Measurements from ENCODE around the gene MAP2K5. TPM values are rescaled to one million over a fixed set of nuclear protein-coding genes. Genes with fewer than 3 reads are reported as not detected.
A peak's percentile ranks its signal among the peaks of the same experiment; 100 is the strongest.

Gene MAP2K5
- total RNA-seq (10 to 100 TPM; 27.1 to 30.4 TPM), total RNA-seq (8.1 to 11.7 reads per million in 2 donors)

DNA sequence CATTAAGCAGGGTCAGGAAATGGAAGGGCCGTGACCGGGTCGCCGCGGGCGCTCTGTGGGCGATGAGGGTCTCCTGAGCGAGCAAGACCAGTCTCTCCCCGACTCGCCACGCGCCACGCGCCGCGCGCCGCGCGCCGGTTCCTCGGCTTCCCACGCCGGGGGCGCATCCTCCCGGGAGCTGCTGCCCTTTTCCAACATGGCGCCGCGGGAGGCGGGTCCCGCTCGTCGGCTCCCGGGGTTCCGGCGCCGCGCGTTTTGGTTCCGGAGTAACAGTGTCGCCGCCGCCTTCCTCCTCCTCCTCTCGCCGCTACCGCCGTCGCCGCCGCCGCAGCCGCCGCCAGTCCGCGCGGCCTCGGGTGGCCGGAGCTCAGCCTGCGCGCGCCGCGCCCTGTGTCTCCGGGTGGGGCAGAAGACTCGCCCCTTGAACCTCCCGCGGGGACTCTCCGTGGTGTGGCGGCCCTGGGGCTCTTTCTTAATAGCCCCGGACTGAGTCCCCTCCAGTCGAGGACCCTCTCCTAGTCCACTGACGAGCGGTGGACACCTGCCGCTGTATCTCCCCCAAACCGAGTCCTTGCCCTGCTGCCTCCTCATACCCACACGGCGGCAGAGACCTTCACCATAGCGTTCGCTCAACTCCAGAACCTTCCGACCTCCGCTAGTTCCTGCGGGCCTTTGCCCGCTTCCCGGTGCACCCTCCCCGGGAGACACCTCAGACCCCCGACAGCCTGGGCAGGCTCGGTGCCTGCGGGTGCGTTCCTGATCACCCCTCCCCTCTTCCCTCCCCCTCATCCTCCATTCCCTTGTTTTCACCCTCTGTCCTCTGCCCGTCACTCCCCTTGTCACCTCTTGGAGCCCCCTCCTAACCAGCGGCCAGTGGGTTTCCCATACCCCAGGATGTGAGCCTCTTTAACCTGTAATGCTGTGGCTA is at the start of gene MAP2K5:
Gene MAP2K5, plus strand, starts transcription at position 284 of the 928 bp plus-strand sequence. Its CDS starts 633 bp downstream, at position 917.
- peak; percentile 76 to 80 (median 78) for DNase-seq
- Mint-ChIP-seq H3K4me3 (peak within 1 kb of the TSS; percentile 95), H3K4me1 (peaks cover 32% of the 10 kb centered on the region), H3K27ac (peak within 1 kb of the TSS; percentile 97), H3K27me3 (no peaks in the 10 kb centered on the region), H3K36me3 (ENCODE audit: low read depth) (no peaks in the 10 kb centered on the region)
- ATAC-seq, result peak; percentile 87
- H3K9me3 ChIP-seq (ENCODE audit: control insufficient read depth, low read length, poor library complexity, severe bottlenecking), result no peaks in the 10 kb centered on the region

GRCh38 chr15:67495585-67495984 is 46.9 kb upstream of the MAP2K5 start:
- H3K27ac Mint-ChIP-seq, result no peak overlapping the region
- DNase-seq (no peak), ATAC-seq (no peak)
- peaks cover 2% of the 10 kb centered on the region for H3K36me3 Mint-ChIP-seq (ENCODE audit: low read depth)
- H3K4me3 Mint-ChIP-seq, result no peak overlapping the region
- H3K9me3 ChIP-seq (ENCODE audit: control insufficient read depth, low read length, poor library complexity, severe bottlenecking), result no peaks in the 10 kb centered on the region
- H3K27me3 Mint-ChIP-seq, result no peaks in the 10 kb centered on the region
- H3K4me1 Mint-ChIP-seq, result peaks cover 3% of the 10 kb centered on the region

DNA sequence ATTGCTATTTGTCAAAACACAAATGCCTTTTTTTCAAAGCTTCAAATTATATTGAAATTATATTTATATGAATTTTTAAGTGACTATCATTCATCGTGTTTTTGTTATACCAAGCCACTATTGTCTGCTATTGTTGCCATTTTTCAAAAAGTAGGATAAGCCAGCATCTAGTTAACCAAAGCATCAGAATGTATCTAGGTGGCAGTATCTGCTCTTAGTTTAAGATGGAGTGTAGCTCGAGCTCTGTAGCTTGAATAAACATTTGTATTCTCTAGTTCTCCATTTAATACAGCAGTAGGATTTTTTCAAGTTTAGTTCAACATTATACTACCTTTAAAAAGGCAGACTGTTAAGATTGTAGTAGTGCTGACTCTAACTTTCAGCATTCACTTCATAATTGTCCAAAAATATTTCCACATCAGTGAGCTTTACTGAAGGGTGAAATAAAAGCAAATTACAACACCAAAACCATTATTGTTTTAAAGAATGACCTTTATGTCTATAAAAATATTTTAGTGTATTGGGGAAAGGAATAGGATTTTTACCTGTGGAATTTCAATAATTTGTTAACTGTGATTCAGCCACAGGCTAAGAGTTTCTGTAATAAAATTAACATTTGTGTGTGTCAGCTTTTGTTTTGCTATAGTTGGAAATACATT is 41.2 kb upstream of the MAP2K5 start:
- ATAC-seq (no peak), DNase-seq (no peak)
- H3K36me3 Mint-ChIP-seq (ENCODE audit: low read depth), result peaks cover 3% of the 10 kb centered on the region

DNA sequence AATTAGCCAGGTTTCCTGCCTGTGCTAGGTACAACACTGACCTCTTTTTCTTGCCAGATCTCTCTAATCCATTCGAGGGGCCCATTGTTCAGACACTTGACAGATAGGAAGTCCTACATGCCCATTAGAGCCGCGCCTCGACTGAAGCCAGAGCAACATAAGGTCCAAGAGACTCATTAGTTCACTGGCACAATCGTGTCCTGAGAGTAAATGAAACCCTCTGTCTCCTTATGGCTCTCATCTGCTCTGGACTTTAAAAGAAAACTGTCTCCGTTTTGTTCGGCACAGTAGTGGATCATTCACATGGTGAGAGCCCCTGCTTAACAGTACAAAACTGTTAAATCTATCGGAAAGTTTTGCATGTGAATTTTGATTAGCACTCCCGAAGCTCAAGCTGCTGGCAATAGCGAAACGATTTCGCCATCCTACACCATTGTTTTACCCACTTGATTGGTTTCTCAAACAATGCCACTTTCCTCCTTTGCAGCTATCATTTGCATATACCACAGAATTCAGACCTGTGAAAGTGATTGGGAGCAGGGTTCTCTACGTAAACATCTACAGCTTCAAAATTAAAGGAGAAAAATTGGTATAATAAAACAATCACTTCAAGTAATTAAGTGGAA is 40.6 kb upstream of the MAP2K5 start:
- H3K27me3 Mint-ChIP-seq, result no peaks in the 10 kb centered on the region
- ATAC-seq (no peak), DNase-seq (no peak)
- peaks cover 5% of the 10 kb centered on the region for H3K4me1 Mint-ChIP-seq
- peaks cover 3% of the 10 kb centered on the region for H3K36me3 Mint-ChIP-seq (ENCODE audit: low read depth)
- H3K4me3 Mint-ChIP-seq, result no peak overlapping the region
- H3K9me3 ChIP-seq (ENCODE audit: control insufficient read depth, low read length, poor library complexity, severe bottlenecking), result no peaks in the 10 kb centered on the region
- H3K27ac Mint-ChIP-seq, result no peak overlapping the region

More for the DNA sequence above, 41.2 kb upstream of the MAP2K5 start:
- Mint-ChIP-seq H3K4me1 (peaks cover 6% of the 10 kb centered on the region), H3K27ac (no peak overlapping the region), H3K4me3 (no peak overlapping the region), H3K27me3 (no peaks in the 10 kb centered on the region)
- no peaks in the 10 kb centered on the region for H3K9me3 ChIP-seq (ENCODE audit: control insufficient read depth, low read length, poor library complexity, severe bottlenecking)

GRCh38 chr15:67504056-67504455 is 38.4 kb upstream of the MAP2K5 start:
- peaks cover 5% of the 10 kb centered on the region for H3K4me1 Mint-ChIP-seq
- DNase-seq (no peak), ATAC-seq (no peak)
- no peak overlapping the region for H3K4me3 Mint-ChIP-seq
- H3K36me3 Mint-ChIP-seq (ENCODE audit: low read depth), result peaks cover 3% of the 10 kb centered on the region
- H3K27ac Mint-ChIP-seq, result no peak overlapping the region
- H3K27me3 Mint-ChIP-seq, result no peaks in the 10 kb centered on the region
- no peaks in the 10 kb centered on the region for H3K9me3 ChIP-seq (ENCODE audit: control insufficient read depth, low read length, poor library complexity, severe bottlenecking)

- Mint-ChIP-seq H3K36me3 (ENCODE audit: low read depth) (peaks cover 3% of the 10 kb centered on the region), H3K4me1 (peaks cover 5% of the 10 kb centered on the region), H3K27me3 (no peaks in the 10 kb centered on the region), H3K27ac (no peak overlapping the region), H3K4me3 (no peak overlapping the region)
- ATAC-seq, result no peak
- no peaks in the 10 kb centered on the region for H3K9me3 ChIP-seq (ENCODE audit: control insufficient read depth, low read length, poor library complexity, severe bottlenecking)
- DNase-seq, result no peak
These were observed 37.7 kb upstream of the MAP2K5 start for GRCh38 chr15:67504796-67505195.

DNA sequence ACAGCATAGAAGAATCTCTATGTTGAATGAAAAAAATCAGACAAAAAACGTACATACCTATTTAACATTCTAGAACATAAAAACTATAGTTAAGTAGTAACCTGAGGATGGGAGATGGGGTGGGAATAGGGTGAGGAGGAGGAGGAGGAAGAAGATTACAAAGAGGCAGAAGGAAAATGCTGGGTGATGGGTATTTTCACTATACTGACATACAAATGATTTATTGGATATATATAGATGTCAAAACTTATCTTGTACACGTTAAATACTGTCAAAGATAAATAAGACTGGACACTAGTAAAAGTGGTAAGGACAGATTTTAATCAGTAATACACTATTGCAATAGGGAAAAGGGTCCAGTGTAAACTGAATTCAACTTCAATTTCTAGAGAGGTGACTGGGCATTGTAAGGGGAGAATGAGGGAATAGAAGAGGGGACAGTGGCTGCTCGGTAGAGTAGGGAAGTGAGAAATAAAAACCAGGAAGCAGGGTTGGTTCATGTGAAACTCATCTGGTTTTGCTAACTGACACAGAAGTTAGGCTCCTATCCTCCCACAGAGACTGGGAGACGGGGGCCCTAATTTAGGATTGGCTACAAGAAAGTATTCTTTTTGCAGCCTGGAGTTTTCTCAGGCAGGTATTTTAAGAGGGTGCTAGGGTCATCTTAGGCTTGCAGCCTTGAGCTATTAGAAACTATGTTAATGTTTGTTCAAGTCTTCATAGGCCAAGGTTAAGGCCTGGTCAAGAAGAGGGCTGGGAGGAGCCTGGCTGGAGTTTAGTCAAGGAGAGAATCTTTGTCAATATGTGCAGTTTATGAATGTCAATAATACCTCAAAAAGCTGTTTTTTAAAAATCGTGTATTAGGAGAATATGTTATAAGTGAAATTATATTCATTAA is 36.6 kb upstream of the MAP2K5 start:
- no peak for ATAC-seq
- H3K4me3 Mint-ChIP-seq, result peak overlapping the region; percentile 61
- H3K9me3 ChIP-seq (ENCODE audit: control insufficient read depth, low read length, poor library complexity, severe bottlenecking), result no peaks in the 10 kb centered on the region
- H3K36me3 Mint-ChIP-seq (ENCODE audit: low read depth), result peaks cover 3% of the 10 kb centered on the region
- peaks cover 5% of the 10 kb centered on the region for H3K4me1 Mint-ChIP-seq
- DNase-seq, result no peak
- no peaks in the 10 kb centered on the region for H3K27me3 Mint-ChIP-seq
- no peak overlapping the region for H3K27ac Mint-ChIP-seq

DNA sequence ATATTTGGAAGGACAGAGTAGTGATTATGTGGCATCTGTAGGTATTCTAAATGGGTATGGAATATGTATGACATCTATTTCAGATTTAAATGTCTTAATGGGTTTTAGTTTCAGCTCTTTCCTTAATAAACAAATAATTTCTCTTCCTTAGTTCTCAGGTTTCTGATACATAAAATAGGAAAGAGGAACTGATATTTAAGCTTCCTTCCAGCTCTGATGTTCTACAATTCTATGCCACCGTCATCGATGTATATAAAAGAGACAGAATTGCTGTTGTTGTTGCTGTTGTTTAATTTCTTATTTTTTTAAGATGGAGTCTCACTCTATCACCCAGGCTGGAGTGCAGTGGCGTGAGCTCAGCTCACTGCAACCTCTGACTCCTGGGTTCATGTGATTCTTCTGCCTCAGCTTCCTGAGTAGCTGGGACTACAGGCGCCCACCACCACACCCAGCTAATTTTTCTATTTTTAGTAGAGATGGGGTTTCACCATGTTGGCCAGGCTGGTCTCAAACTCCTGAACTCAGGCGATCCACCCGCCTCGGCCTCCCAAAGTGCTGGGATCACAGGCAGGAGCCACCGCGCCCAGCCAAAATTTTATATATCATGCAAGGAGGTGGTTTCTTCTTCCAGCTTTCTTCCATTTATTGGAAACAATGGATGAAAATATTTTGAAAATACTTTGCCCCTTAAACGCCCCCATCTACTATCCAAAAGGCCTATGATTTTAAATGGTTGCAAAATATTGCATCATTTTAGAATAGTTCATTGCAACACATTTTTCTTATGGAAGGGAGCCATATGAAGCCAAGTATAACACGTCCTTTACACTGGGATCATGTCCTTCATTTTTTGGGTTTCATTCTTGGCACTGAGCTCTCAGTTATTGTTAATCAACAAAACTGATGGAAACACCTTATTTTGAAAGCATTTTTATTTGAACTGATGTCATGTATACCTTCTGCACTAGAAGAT is 35.4 kb upstream of the MAP2K5 start:
- DNase-seq (no peak), ATAC-seq (no peak)
- Mint-ChIP-seq H3K4me3 (no peak overlapping the region), H3K27ac (no peak overlapping the region), H3K36me3 (ENCODE audit: low read depth) (peaks cover 3% of the 10 kb centered on the region), H3K4me1 (peaks cover 5% of the 10 kb centered on the region), H3K27me3 (no peaks in the 10 kb centered on the region)
- H3K9me3 ChIP-seq (ENCODE audit: control insufficient read depth, low read length, poor library complexity, severe bottlenecking), result no peaks in the 10 kb centered on the region

DNA sequence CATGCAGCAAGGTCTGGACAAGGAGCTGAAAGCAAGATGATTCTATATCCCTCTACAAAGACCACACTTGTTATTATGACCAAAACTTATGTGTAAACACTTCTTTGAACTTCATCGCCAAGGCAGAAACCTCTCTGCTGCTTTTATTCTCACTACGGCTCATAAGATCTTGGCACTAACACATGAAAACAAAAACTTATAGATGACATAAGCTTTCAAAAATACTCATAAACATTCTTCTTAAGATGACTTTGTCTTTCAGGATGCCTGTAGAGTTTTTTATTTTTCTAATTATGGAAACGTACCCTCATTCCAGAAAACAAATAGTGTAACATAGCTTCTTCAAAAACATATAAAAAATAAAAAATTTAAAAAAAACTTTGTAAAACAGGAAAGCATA is 34.1 kb upstream of the MAP2K5 start:
- no peaks in the 10 kb centered on the region for H3K27me3 Mint-ChIP-seq
- H3K4me3 Mint-ChIP-seq, result no peak overlapping the region

GRCh38 chr15:67509918-67510317 is 32.6 kb upstream of the MAP2K5 start:
- Mint-ChIP-seq H3K36me3 (ENCODE audit: low read depth) (peaks cover 3% of the 10 kb centered on the region), H3K27me3 (no peaks in the 10 kb centered on the region), H3K27ac (no peak overlapping the region), H3K4me1 (peaks cover 3% of the 10 kb centered on the region), H3K4me3 (no peak overlapping the region)
- ATAC-seq (no peak), DNase-seq (no peak)
- H3K9me3 ChIP-seq (ENCODE audit: control insufficient read depth, low read length, poor library complexity, severe bottlenecking), result no peaks in the 10 kb centered on the region

More for the DNA sequence above, 34.1 kb upstream of the MAP2K5 start:
- Mint-ChIP-seq H3K36me3 (ENCODE audit: low read depth) (peaks cover 3% of the 10 kb centered on the region), H3K4me1 (peaks cover 3% of the 10 kb centered on the region), H3K27ac (no peak overlapping the region)
- ATAC-seq, result no peak
- DNase-seq, result no peak
- H3K9me3 ChIP-seq (ENCODE audit: control insufficient read depth, low read length, poor library complexity, severe bottlenecking), result no peaks in the 10 kb centered on the region

GRCh38 chr15:67510597-67511190 is 31.8 kb upstream of the MAP2K5 start:
- no peak overlapping the region for H3K27ac Mint-ChIP-seq
- DNase-seq (no peak), ATAC-seq (no peak)
- no peaks in the 10 kb centered on the region for H3K9me3 ChIP-seq (ENCODE audit: control insufficient read depth, low read length, poor library complexity, severe bottlenecking)
- peaks cover 5% of the 10 kb centered on the region for H3K36me3 Mint-ChIP-seq (ENCODE audit: low read depth)
- H3K4me1 Mint-ChIP-seq, result peaks cover 3% of the 10 kb centered on the region
- no peak overlapping the region for H3K4me3 Mint-ChIP-seq
- H3K27me3 Mint-ChIP-seq, result no peaks in the 10 kb centered on the region

Measured in T-helper 17 cell (primary cell).